T-helper 1 cell treated with Interleukin-12 subunit alpha and Interleukin-12 subunit beta and Interleukin-4 antibody, amounts not matched to agents 30 ng/mL and 1 ng/mL, for 36 hours (primary cell): ENCODE data around the gene HS3ST4. TPM values are rescaled to one million over a fixed set of nuclear protein-coding genes. Genes with fewer than 3 reads are reported as not detected.

Source experiments
- intact Hi-C: fragments of 100-400 bp; cut with micrococcal nuclease; formaldehyde crosslinking; loops from one replicate; pipeline ENCODE4 v1.15.1; 2024
- total RNA-seq: library from RNA; stranded (reverse); gene quantifications from 2 replicates; pipeline ENCODE4 v1.2.3, GENCODE V29; 2022

Gene HS3ST4
- total RNA-seq, 1 donor from 2014 or later, result not detected

GRCh38 chr16:25823891-25824290, 132.1 kb downstream of the HS3ST4 start:
- intact Hi-C loops, result no loop called here

- intact Hi-C loops, result no loop called here
Measured at GRCh38 chr16:25827709-25828108, 135.9 kb downstream of the HS3ST4 start.

DNA sequence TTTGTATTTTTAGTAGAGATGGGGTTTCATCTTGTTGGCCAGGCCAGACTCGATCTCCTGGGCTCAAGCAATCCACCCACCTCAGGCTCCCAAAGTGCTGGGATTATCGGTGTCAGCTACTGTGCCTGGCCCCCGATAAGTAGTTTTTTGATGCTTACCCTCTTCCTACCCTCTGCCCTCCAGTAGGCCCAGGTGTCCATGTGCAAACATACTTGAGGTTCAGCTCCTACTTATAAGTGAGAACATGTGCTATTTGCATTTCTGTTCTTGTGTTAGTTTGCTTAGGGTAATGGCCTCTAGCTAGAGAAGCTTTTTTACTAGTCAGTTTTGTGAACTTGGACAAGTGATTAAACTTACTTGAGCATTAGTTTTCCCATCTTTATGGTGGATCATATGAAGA, 136.8 kb downstream of the HS3ST4 start:
- intact Hi-C loops, result no loop called here

- intact Hi-C loops, result loop anchor here (10.0 kb wide), 1 partner anchor 1623 kb away; no protein-coding TSS in a partner anchor
Measured at GRCh38 chr16:25832291-25832690, 140.5 kb downstream of the HS3ST4 start.

- intact Hi-C loops, result loop anchor here (10.0 kb wide), 1 partner anchor 1621 kb away; no protein-coding TSS in a partner anchor
Measured at GRCh38 chr16:25834101-25834500, 142.3 kb downstream of the HS3ST4 start.

DNA sequence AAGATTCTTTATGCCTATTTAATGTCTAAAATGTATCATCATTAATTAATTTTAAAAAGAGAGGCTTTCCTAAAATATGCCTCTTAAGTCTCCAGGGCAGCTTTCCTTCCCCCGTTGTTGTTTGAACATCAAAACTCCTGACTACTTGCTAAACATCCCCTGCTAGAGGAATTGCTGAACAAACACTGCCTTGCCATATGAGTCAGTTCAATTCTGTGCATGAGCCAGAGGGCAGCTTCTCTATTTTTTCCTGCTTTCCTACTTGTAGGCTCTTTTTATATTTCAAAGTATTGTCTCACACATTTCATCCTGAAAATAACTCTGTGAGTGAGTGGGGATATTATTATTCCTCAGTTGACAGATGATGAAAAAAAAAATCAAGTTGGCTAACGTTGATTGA, 143.4 kb downstream of the HS3ST4 start:
- intact Hi-C loops, result loop anchor here (5.0 to 10.0 kb wide), 2 partner anchors 558 to 1620 kb away; no protein-coding TSS in a partner anchor

GRCh38 chr16:25838724-25839186, 147.0 kb downstream of the HS3ST4 start:
- intact Hi-C loops, result loop anchor here (1.0 to 10.0 kb wide), 7 partner anchors 561 to 1616 kb away; no protein-coding TSS in a partner anchor

DNA sequence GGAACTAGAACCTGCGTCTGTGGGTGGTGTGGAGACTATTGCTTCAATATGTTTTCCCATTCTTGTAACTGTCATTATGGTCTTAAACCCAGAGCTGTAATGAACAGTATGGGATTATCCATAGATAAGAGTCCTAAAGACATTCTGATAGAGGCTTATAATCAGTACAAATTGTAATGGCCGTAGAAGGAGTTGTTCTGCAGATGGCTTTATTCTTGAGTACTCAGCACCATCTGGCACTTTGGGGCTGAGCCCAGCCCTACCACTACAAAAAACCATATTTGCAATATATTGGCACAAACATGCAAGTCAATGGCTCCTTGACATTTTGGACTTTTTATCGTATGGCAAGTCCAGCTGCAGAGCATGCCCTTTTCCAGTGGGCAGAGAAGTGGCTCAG, 150.0 kb downstream of the HS3ST4 start:
- intact Hi-C loops, result no loop called here

- intact Hi-C loops, result no loop called here
Measured at GRCh38 chr16:25845901-25846300, 154.1 kb downstream of the HS3ST4 start.

DNA sequence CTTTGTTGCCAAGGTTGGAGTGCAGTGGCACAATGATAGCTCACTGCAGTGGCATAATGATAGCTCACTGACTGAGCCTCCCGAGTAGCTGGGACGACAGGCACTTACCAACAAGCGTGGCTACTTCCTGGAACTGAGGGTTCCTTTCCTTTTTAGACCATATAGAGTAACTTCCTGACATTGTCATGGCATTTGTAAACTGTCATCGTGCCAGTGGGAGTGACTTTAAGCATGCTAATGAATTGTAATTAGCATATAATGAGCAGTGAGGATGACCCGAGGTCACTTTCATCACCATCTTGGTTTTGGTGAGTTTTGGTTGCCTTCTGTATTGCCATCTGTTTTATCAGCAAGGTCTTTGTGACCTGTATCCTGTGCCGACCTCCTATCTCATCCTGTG, 162.4 kb downstream of the HS3ST4 start:
- intact Hi-C loops, result no loop called here

- intact Hi-C loops, result no loop called here
Measured at GRCh38 chr16:25855063-25855462, 163.3 kb downstream of the HS3ST4 start.

- intact Hi-C loops, result no loop called here
Measured at GRCh38 chr16:25855818-25856217, 164.1 kb downstream of the HS3ST4 start.

DNA sequence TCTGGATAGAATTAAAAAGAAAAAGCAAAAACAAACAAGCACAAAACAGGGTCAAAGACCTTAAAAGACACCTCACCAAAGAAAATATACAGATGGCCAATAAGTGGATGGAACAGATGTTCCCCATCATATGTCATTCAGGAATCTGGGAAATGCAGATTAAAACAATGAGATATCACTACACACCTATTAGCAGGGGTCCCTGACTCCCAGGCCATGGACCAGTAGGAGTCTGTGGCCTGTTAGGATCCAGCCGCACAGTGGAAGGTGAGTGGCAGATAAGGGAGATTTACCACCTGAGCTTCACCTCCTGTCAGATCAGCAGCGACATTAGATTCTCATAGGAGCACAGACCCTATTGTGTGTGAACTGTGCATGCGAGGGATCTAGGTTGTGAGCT, 167.9 kb downstream of the HS3ST4 start:
- intact Hi-C loops, result no loop called here

DNA sequence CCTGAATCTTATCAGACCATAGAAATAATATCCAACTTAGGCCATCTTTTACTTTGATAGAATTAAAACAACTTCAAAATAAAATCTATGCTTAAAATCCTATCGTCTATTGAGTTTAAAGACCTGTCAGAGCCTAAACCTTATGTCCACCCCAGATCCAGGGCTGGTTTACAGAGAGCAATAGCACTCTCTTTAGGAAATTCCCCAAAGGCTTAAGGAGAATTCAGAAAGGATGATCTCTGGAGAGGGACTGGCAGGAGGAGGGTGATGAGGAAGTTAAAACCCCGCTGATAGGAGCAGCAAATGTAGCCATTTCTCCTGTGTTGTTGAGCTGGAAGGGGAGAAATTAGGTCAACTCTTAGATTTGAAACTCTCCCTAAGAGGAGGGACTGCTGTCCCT, 175.3 kb downstream of the HS3ST4 start:
- intact Hi-C loops, result no loop called here

GRCh38 chr16:25868106-25868505, 176.3 kb downstream of the HS3ST4 start:
- intact Hi-C loops, result no loop called here

GRCh38 chr16:25868706-25869370, 177.1 kb downstream of the HS3ST4 start:
- intact Hi-C loops, result no loop called here

- intact Hi-C loops, result no loop called here
Measured at GRCh38 chr16:25872369-25873070, 180.8 kb downstream of the HS3ST4 start.

- intact Hi-C loops, result no loop called here
Measured at GRCh38 chr16:25874196-25874595, 182.4 kb downstream of the HS3ST4 start.

GRCh38 chr16:25875956-25876598, 184.3 kb downstream of the HS3ST4 start:
- intact Hi-C loops, result no loop called here

- intact Hi-C loops, result no loop called here
Measured at GRCh38 chr16:25877103-25877502, 185.3 kb downstream of the HS3ST4 start.

DNA sequence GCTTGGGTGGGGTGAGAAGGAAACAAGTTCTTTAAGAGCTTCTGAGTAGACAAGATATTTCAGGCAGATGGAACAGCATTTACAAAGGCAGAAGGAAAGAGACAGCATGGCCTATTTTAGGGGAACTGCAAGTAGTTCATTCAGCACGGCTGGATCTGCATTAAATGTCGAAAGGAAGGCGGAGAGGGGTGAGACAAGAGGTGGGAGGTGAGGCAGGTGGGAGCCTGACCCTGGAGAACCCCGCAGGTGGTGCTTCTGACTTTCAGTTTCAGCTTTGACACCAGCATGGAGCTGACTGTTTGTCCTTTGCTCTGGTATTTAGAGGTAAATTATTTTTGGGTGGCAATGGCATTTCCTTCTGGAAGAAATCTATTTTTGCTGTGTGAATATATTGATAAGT, 194.8 kb downstream of the HS3ST4 start:
- intact Hi-C loops, result no loop called here

DNA sequence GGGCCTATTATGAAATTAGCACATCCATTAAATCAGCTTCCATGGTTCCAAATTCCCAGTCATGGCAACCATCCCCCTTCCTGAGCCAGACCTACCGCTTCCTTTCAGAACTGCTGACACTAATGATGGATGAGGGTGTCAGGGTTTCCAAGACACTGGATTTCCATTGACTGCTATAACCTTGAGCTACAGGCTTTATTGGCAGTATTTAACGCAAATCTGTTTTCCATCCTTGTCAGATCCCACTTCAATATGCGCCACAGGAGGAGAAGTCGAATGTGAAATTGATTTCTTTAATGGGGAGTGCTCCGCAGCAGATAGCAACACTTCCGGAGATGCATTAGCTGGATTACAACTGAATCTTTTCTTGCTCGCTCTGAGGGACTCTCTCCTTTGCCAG, 197.1 kb downstream of the HS3ST4 start:
- intact Hi-C loops, result no loop called here
